SIG-M5 treated with dmso at 0.1 percent for 504 hours (cell line): ENCODE results near the gene RUFY3.
"Not testable (repeated sequence)": the region's sequence is repeated elsewhere in the genome, so short reads cannot be mapped to it uniquely, and the experiment has no call there.

Source experiments
- DNase-seq: peaks from one replicate; lab custom pipeline; 2025; ENCODE audit not compliant: unreplicated experiment; lab: John Stamatoyannopoulos, UW

The RUFY3 gene

GRCh38 chr4:70735915-70736314, 14.2 kb downstream of the RUFY3 start:
- peak; percentile 61 for DNase-seq

- DNase-seq = peak; percentile 24
These were observed 15.2 kb downstream of the RUFY3 start for GRCh38 chr4:70737006-70737405.

- no peak for DNase-seq
These were observed 15.6 kb downstream of the RUFY3 start for GRCh38 chr4:70737409-70737808.

- DNase-seq = peak; percentile 80
These were observed 18.0 kb downstream of the RUFY3 start for GRCh38 chr4:70739496-70740337.

- DNase-seq = no peak
These were observed 20.3 kb downstream of the RUFY3 start for GRCh38 chr4:70741867-70742658.

- no peak for DNase-seq
These were observed 22.0 kb downstream of the RUFY3 start for GRCh38 chr4:70743731-70744130.

GRCh38 chr4:70746179-70746839, 24.5 kb downstream of the RUFY3 start:
- DNase-seq = no peak

GRCh38 chr4:70747874-70748273, 26.1 kb downstream of the RUFY3 start:
- DNase-seq = no peak

GRCh38 chr4:70749313-70749712, 27.5 kb downstream of the RUFY3 start:
- no peak for DNase-seq

- peak; percentile 19 for DNase-seq
These were observed 30.5 kb downstream of the RUFY3 start for GRCh38 chr4:70752236-70752635.

- DNase-seq = no peak
These were observed 31.9 kb downstream of the RUFY3 start for GRCh38 chr4:70753630-70754029.

- peak; percentile 78 for DNase-seq
These were observed 32.7 kb downstream of the RUFY3 start for GRCh38 chr4:70754470-70754869.

GRCh38 chr4:70754990-70755688, 33.4 kb downstream of the RUFY3 start:
- DNase-seq = no peak

- DNase-seq = no peak
These were observed 37.4 kb downstream of the RUFY3 start for GRCh38 chr4:70759126-70759525.

GRCh38 chr4:70759627-70760026, 37.9 kb downstream of the RUFY3 start:
- no peak for DNase-seq

GRCh38 chr4:70760662-70761061, 38.9 kb downstream of the RUFY3 start:
- no peak for DNase-seq

- no peak for DNase-seq
These were observed 39.6 kb downstream of the RUFY3 start for GRCh38 chr4:70761276-70761816.

- no peak for DNase-seq
These were observed 43.6 kb downstream of the RUFY3 start for GRCh38 chr4:70765368-70765767.

GRCh38 chr4:70768301-70768948, 46.7 kb downstream of the RUFY3 start:
- DNase-seq = no peak

GRCh38 chr4:70769396-70769795, 47.6 kb downstream of the RUFY3 start:
- DNase-seq = not testable (repeated sequence)
